ENCODE data around the gene CENPO. TPM values are rescaled to one million over a fixed set of nuclear protein-coding genes. Genes with fewer than 3 reads are reported as not detected.

Gene CENPO
- total RNA-seq, 2 donors from 2014 or later: 9.1 to 24.4 TPM

GRCh38 chr2:24855022-24855622, 61.9 kb downstream of the CENPO start:
- H3K27me3 ChIP-seq (replicated peaks; ENCODE audit: insufficient read depth): no peaks in the 10 kb centered on the region
- no peak for DNase-seq (ENCODE audit: low spot score)
- intact Hi-C loops (cut with DNase I): no loop called here
- TF ChIP-seq POLR2AphosphoS5 (IDR thresholded peaks at IDR 0.05) (no peak), POLR2A (IDR thresholded peaks at IDR 0.05) (no peak), CTCF (IDR thresholded peaks at IDR 0.05) (no peak)
- 42% methylated on average over 8 of the region's 8 CpGs for WGBS
- H3K36me3 ChIP-seq: no peaks in the 10 kb centered on the region
- H3K4me1 ChIP-seq (replicated peaks): peaks cover 4% of the 10 kb centered on the region
- peak overlapping the region; percentile 62 to 64 for H3K27ac ChIP-seq
- H3K4me3 ChIP-seq: no peak overlapping the region
- no peaks in the 10 kb centered on the region for H3K9me3 ChIP-seq

- no peaks in the 10 kb centered on the region for H3K9me3 ChIP-seq
- H3K27ac ChIP-seq: peak overlapping the region; percentile 62 to 64
- no peaks in the 10 kb centered on the region for H3K36me3 ChIP-seq
- WGBS: 61% methylated on average over 4 of the region's 4 CpGs
- no peak overlapping the region for H3K4me3 ChIP-seq
- intact Hi-C loops (cut with DNase I): no loop called here
- no peak for DNase-seq (ENCODE audit: low spot score)
- TF ChIP-seq POLR2A (IDR thresholded peaks at IDR 0.05): no peak
- no peak for TF ChIP-seq POLR2AphosphoS5 (IDR thresholded peaks at IDR 0.05)
- TF ChIP-seq CTCF (IDR thresholded peaks at IDR 0.05): no peak
- peaks cover 4% of the 10 kb centered on the region for H3K4me1 ChIP-seq (replicated peaks)
- H3K27me3 ChIP-seq (replicated peaks; ENCODE audit: insufficient read depth): no peaks in the 10 kb centered on the region
Measured at GRCh38 chr2:24855726-24856125, 62.5 kb downstream of the CENPO start.

GRCh38 chr2:24856791-24857211, 63.6 kb downstream of the CENPO start:
- Histone ChIP-seq H3K4me3 (no peak overlapping the region), H3K27ac (peak overlapping the region; percentile 30 to 64), H3K4me1 (replicated peaks) (peaks cover 4% of the 10 kb centered on the region), H3K9me3 (no peaks in the 10 kb centered on the region), H3K27me3 (replicated peaks; ENCODE audit: insufficient read depth) (no peaks in the 10 kb centered on the region), H3K36me3 (no peaks in the 10 kb centered on the region)
- intact Hi-C loops (cut with DNase I): no loop called here
- no peak for DNase-seq (ENCODE audit: low spot score)
- TF ChIP-seq POLR2A (IDR thresholded peaks at IDR 0.05) (no peak), POLR2AphosphoS5 (IDR thresholded peaks at IDR 0.05) (no peak), CTCF (IDR thresholded peaks at IDR 0.05) (no peak)
- WGBS: 75% methylated on average over 5 of the region's 5 CpGs

- WGBS: 89% methylated on average over 6 of the region's 6 CpGs
- intact Hi-C loops (cut with DNase I): no loop called here
Measured at GRCh38 chr2:24857746-24858145, 64.5 kb downstream of the CENPO start.

More at GRCh38 chr2:24857746-24858145, 64.5 kb downstream of the CENPO start:
- H3K4me3 ChIP-seq: no peak overlapping the region
- H3K9me3 ChIP-seq: no peaks in the 10 kb centered on the region
- no peak for DNase-seq (ENCODE audit: low spot score)
- no peaks in the 10 kb centered on the region for H3K27me3 ChIP-seq (replicated peaks; ENCODE audit: insufficient read depth)
- peaks cover 4% of the 10 kb centered on the region for H3K4me1 ChIP-seq (replicated peaks)
- no peak overlapping the region for H3K27ac ChIP-seq
- H3K36me3 ChIP-seq: no peaks in the 10 kb centered on the region
- TF ChIP-seq POLR2A (IDR thresholded peaks at IDR 0.05): no peak
- TF ChIP-seq CTCF (IDR thresholded peaks at IDR 0.05): no peak
- no peak for TF ChIP-seq POLR2AphosphoS5 (IDR thresholded peaks at IDR 0.05)

All from prostate gland (tissue), 2 donors.